Stimulated activated CD8-positive, alpha-beta memory T cell treated with anti-CD3 and anti-CD28 coated beads, Interleukin-12 subunit alpha, Interleukin-12 subunit beta, amount 100 ng/mL, for 24 hours (primary cell): Measurements from ENCODE around the gene PPIL3.

Experiments
- DNase-seq: peaks from one replicate; pipeline ENCODE4 v3.0.0-alpha.2; 2020; ENCODE audit errors: extremely low read depth

PPIL3 gene

DNA sequence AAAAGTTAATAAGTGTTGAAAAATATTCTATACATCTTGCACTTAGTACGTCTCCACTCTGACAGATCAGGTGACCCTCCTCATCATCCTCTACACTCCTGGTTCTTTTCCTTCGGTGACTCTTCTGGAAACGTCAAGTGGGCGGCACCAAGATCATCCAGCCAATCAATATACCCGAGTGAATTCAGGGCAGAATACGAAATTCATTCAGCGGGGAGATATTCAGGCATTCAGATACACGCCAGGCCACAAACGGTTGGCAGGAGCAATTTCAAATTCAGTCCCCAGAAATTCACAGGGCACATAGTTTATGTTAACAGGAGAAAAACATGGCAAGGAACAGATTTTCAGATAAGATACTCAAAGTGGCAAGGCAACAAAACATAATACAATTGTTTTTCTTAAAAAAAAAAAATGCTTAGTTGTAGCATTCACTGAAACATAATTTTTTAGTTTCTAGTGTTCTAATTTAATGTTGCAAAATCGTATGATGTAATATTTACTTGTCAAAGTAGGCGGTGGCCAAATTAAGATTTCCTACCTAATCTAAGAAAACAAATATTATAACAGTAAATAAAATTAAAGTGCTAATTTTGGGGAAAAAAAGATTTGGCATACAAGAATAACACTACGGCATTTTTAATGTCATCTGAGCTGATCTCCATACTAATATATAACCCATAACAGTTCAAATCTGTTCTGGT, 28.6 kb downstream of the PPIL3 start:
- DNase-seq, result no peak

DNA sequence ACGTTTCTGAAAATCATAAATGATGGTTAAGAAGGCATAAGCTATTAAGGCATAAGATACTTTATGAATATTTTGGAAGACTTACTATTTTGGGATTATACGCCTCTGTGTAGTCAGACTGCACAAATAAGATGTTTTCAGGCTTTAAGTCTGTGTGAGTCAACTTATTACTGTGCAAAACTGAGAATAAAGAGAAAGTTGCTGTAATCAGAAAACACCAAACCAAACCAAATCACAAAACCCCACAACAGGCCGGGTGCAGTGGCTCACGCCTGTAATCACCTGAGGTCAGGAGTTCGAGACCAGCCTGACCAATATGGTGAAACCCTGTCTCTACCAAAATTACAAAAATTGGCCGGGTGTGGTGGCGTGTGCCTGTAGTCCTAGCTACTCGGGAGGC, 32.1 kb downstream of the PPIL3 start:
- DNase-seq, result no peak

DNA sequence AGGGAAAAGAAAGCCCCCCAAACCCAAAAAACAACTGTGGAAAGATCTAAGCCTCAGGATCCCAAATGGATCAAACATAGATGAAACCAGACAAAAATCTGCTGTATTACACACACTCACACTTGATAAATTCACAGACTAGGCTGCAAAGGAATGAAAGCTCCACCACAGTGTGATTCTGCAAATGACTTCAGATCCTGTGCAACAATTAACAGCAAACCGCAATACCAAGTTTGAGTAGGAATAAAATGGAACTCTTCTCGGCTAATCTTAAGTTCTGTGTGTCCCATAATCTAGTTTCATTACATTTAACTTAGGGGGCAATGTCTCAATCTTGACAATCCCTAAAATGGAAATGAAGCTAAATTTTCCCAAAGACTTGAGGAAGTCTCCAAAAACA, 36.3 kb downstream of the PPIL3 start:
- no peak for DNase-seq

DNA sequence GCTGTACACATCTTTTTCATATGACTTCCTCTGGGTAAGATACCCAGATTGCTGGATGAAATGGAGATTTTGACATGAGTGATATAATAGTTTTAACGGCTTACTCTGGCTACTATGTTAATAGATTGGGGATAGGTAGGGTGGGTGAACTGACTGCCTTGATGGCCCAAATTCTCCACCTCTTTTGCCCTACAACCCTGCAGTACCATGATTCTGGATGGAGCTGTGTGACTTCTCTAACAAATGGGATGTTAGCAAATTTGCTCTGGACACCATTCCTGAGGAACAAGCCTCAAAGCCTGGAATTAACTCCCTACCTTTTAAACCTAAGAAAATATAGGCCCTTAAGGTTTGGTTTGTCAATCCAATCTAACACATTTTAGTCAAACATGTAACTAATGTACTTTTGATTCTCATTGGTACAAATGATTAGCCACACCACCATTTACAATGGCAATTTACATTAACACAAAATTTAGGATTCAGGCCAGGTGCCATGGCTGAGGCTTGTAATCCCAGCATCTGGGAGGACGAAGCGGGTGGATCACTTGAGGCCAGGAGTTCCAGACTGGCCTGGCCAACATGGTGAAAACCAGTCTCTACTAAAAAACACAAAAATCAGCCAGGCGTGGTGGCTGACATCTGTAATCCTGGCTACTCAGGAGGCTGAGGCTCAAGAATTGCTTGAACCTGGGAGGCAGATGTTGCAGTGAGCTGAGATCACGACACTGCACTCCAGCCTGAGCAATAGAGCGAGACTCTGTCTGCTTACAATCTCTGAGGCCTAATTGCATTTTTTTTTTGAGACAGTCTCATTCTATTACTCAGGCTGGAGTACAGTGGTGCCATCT, 37.3 kb downstream of the PPIL3 start:
- DNase-seq, result no peak

DNA sequence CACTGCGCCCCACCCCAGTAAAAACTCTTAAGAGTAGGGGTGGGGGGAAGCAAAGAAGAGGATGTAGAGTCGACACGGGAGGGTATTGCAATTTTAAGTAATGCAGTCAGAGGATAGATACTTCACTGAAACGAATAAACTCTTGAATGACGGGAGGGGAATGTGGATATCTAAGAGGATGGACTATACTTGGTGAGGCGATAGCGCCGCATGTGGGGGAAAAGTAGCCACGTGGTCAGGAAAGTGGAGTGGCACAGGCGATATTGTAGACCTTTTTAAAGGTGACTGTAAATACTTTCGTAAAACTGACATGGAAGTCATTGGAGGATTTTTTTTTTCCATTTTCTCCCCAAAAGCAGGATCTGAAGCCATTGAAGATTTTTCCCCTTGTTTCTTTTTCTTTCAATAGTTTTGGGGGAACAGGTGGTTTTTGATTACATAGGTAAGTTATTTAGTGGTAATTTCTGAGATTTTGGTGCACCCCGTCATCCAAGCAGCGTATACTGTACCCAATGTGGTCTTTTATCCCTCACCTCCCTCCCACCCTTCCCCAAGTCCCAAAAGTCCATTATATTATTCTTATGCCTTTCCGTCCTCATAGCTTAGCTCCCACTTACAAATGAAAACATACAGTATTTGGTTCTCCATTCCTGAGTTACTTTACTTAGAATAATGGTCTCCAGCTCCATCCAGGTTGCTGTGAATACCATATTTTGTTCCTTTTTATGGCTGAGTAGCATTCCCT, 38.2 kb downstream of the PPIL3 start:
- no peak for DNase-seq

DNA sequence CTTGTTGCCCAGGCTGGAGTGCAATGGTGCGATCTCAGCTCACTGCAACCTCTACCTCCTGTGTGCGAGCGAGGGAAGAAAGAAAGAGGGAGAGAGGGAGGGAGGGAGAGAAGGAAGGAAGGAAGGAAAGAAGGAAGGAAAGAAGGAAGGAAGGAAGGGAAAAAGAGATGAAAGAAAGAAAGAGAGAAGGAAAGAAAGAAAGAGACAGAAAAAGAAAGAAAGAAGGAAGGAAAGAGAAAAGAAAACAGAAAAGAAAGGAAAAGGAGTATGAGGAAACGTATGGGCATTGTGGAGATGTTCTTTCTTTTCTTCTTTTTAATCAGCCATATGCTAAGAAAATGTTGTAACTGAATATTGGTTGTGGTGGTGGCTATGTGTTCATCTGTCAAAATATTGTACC, 40.9 kb downstream of the PPIL3 start:
- DNase-seq, result no peak

DNA sequence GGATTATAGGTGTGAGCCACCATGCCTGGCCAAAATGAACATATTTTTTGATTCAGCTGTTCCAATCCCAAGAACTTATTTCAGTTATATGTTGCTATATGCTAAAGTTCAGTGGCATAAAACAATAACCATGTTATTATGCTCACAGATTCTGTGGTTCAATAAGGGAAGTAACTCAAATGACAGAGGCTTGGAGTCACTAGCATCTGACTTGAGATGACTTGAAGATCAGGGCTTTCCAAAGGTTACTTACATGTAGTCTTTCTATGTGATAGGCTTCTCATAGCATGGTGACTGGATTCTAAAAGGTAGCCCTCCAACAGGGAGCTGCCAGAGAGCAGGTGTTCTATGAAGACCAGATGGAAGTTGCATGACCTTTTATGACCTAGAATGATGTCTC, 41.6 kb downstream of the PPIL3 start:
- DNase-seq, result no peak

DNA sequence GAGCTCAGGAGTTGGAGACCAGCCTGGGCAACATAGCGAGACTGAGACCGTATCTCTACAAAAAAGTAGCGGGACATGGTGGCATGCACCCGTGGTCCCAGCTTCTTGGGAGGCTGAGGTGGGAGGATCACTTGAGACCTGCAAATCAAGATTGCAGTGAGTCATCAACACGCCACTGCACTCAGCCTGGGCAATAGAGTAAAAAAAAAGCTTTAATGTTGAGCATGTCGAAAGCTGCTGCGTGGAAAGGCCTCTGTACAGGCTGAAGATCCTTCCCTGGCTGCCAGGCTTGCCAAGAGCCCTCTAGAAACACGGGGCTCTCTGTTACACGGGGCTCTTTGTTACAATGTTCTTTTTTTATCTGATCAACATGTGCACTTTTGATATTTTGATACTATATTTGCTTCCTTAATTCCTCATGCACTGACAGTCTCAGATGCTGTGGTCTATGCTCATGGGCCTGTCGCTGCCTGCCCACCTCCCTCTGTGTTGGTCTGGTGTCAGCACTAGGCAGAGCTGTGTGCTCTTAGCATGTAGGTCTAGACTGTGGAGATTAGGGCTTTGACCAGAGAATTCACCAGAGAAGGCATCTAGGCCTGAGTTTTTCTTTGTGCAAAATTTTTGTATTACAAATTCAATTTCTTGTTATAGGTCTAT, 43.1 kb downstream of the PPIL3 start:
- no peak for DNase-seq

DNA sequence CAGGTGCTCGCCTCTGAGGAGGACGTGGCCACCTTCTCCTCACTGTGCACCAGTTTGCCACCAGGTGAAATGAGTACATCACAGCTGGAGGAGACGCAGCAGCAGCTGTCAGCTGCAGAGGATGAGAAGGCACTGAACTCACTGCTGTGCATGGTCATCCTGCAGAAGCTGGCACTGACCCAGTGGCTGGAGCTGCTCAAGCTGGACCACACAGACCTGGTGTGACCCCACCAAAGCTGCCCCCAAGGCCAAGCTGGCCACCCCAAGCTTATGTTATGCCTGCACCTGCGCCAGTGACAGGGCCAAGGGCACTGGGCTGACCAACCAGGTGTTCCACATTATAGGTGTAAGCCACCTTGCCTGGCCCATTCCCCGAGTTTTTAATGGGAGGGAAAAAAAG, 43.7 kb downstream of the PPIL3 start:
- no peak for DNase-seq

DNA sequence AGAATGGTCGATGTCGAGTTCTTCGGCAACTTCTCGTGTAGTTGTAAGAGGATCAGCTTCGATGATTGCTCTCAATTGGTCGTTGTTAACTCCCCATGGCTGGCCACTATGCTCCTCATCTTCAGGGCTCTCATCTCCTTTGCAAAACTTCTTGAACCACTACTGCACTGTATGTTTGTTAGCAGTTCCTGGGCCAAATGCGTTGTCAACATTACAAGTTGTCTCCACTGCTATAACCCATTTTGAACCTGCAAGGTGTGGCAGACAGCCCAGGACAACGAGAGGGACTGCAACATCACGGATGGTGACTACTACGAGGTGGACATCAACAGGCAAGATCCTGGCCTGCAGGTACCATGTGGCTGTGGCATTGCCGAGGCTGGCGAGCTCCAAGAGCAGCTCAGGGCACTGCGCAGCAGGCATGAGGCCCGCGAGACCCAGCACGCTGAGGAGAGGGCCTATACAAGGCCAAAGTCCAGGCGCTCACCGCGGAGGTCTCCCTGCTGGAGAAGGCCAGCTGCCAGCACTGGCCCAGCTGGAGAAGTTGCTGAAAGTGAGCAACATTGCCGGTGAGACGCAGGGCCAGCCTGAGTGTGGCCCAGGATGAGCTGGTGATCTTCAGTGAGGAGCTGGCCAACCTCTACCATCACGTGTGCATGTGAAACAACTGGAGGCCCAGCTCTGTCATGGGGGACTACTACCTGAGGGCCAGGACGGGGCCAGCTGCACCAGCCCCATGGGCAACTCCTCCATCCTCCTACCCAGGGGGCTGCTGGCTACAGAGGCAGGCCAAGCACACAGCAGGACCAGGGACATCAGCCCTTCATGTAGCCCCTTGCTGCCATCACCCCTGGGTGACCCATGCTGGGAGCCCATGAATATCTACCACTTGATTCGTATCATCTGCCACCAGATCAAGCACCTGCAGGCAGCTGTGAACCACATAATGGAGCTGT, 44.6 kb downstream of the PPIL3 start:
- no peak for DNase-seq

DNA sequence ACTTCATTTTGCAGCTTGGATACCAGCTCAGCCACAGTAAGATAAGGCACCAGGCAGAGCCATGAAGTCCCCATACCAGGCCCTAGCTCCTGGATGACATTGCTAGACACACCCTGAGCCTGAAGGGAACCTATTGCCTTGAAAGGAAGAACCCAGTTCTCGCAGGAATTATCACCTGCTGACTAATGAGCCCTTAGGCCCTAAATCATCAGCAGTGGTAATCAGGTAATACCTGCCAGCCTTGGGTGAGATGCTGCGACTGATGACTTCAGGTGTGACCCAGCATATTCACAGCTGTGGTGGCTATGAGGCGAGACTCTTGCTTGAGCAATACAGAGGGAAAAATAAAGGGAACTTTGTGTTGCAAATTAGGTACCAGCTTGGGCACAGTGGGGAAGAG, 49.4 kb downstream of the PPIL3 start:
- no peak for DNase-seq

DNA sequence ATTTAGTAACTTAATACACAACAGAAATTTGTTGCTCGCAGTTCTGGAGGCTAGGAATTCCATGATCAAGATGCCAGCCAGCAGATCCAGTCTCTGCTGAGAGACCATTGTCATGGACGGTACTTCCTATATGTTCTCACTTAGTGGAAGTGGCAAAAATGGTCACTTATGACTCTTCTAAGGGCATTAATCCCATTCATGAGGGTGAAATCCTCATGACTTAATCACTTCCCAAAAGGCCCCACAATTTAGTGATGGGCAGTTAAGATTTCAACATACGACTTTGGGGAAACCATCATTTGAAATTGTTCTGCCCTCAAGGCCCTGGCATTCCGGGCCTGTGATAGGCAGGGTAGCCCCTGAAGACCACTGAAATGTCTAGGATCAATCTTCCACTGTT, 54.2 kb downstream of the PPIL3 start:
- no peak for DNase-seq

DNA sequence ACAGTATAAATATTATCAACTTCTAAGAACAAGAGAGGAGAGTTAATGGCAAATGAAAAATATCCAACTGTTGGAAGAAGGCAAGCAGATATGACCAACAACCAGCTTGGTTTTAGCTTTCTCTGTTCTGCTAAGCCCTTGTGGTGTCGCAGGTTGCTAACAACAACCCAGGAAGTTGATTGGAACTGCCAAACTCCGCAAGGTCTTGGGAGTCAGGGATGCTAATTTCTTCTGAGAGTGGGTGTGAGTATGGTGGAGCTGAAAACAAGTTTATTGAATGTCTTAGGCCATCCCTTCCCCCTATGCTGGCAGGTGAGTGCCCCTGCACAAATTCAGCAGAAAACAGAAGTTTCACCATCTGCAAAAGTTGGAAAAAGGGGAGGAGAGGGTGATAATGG, 59.6 kb downstream of the PPIL3 start:
- no peak for DNase-seq

DNA sequence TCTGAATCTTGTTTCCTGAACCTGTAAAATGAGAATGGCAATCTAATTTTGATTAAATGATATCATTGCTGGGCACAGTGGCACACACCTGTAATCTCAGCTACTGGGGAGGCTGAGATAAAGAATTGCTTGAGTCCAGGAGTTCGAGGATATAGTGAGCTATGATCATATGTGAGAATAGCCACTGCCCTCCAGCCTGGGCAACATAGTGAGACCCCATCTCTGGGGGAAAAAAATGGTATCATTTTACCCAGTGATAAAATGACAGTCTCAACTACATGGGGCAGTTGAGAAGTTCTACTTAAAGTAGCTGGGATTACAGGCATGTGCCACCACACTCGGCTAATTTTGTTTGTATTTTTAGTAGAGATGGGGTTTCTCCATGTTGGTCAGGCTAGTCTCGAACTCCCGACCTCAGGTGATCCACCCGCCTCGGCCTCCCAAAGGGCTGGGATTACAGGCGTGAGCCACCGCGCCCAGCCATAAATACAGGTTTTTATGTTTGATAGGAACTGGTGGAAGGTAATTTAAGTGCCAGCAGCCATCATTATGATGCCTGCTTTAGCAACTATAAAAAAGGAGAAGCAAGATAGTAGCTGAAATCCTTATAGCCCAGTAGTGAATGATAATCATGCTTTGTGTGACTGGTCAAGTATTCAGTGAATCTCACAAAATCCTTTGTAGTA, 60.2 kb downstream of the PPIL3 start:
- no peak for DNase-seq

DNA sequence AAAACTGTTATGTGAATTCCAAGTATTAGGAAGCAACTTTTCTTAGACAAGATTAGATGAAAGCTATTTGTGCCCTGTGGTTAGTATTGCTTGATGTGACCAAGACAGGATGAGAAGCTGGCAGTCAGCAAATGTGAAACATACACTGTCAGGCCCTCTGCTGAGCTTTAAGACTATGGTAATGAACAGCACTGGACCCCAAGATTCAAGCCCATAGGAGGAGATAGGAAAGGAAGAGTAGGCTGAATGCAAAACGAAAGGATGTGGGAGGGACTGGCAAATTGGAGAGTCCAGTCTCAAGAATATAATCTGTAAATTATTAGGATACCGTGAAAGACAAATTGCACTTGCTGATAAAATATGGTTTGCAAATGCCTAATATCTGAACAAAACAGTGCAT, 60.8 kb downstream of the PPIL3 start:
- DNase-seq, result no peak

DNA sequence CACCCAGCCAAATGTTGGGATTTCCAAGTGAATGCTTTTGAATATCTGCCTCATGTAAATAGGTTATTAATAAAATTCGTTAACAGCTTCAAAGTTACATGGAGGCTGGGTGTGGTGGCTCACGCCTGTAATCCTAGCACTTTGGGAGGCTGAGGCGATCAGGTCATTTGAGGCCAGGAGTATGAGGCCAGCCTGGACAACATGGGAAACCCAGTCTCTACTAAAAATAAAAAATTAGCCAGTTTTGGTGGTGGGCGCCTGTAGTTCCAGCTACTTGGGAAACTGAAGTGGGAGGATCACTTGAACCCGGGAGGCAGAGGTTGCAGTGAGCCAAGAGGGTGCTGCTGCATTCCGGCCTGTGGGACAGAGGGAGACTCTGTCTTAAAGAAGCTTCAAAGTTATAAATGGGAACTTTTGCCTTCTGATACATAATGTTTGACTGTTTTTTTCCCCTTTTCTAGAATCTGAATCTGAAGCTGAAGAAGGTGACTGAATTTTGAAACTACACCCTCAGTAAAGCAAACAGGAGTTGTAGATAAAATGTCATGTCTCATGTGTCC, 67.1 kb downstream of the PPIL3 start:
- DNase-seq, result no peak
